AG04450 (cell line): ENCODE data around the gene PTPRB. TPM values are rescaled to one million over a fixed set of nuclear protein-coding genes. Genes with fewer than 3 reads are reported as not detected.

Experiments used
- CTCF ChIA-PET: fragments of 300-600, 350-600 bp; formaldehyde crosslinking; extraction: SDS; loops from one replicate; lab custom pipeline; 2022; ENCODE audit warnings: antibody characterized with exemption, inconsistent platforms; lab: Charles Lee
- POLR2A ChIA-PET: fragments of 350-600 bp; formaldehyde crosslinking; extraction: SDS; loops from one replicate; lab custom pipeline; 2021; ENCODE audit warnings: antibody characterized with exemption, inconsistent platforms; lab: Yijun Ruan, JAX
- DNase-seq: peaks from one replicate; pipeline ENCODE4 v3.0.0-alpha.2; 2011; ENCODE audit warnings: low read depth, low spot score
- H3K27ac ChIP-seq: one replicate; pipeline ENCODE4 v1.5.1; 2012; ENCODE audit warnings: low read depth, low read length, control low read depth
- H3K27me3 ChIP-seq: one replicate; pipeline ENCODE4 v1.6.0; 2012; ENCODE audit warnings: low read length; ENCODE audit not compliant: control insufficient read depth, insufficient read depth
- H3K4me3 ChIP-seq: 2 replicates; pipeline ENCODE4 v1.5.1; 2011; ENCODE audit warnings: mild to moderate bottlenecking, low read depth, low read length, control low read depth
- H3K9me3 ChIP-seq: 2 replicates; pipeline ENCODE4 v1.5.1; 2012; ENCODE audit warnings: low read length; ENCODE audit not compliant: control insufficient read depth, insufficient read depth
- polyA plus RNA-seq: library from polyadenylated mRNA; depleted of rRNA; stranded (reverse); fragments of >200 nt; gene quantifications from 2 replicates; pipeline ENCODE4 v1.2.3, GENCODE V29; 2011
- TF ChIP-seq, protein P1 (sequence below): IDR thresholded peaks from 2 replicates; pipeline ENCODE4 v1.5.1; 2011; ENCODE audit warnings: low read depth, low read length, control low read depth, inconsistent platforms

Gene PTPRB
- polyA plus RNA-seq, 1 experiment = 0.02 TPM

DNA sequence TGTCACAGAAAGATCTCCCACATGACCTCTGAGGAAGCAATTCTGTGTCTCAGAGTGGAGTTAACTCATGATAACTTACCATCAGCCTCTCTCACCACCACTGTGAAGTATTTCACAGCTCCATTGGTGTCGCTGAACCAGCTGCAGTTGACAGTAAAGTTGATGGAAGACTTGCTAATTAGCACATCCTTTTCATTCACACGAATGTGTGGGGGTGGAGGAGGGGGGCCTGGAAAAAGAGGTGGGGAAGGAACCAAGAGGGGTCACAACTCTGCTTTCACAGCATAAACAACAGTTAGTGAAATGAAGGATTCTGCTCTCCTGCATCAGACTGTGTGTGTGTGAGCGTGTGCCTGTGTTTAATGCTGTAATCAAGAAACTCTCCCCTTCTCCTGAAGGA lies 82.1 kb downstream of the PTPRB start:
- Histone ChIP-seq H3K4me3 (no peak overlapping the region), H3K27me3 (no peaks in the 10 kb centered on the region), H3K27ac (no peak overlapping the region), H3K9me3 (no peaks in the 10 kb centered on the region)
- TF ChIP-seq, protein P1, sequence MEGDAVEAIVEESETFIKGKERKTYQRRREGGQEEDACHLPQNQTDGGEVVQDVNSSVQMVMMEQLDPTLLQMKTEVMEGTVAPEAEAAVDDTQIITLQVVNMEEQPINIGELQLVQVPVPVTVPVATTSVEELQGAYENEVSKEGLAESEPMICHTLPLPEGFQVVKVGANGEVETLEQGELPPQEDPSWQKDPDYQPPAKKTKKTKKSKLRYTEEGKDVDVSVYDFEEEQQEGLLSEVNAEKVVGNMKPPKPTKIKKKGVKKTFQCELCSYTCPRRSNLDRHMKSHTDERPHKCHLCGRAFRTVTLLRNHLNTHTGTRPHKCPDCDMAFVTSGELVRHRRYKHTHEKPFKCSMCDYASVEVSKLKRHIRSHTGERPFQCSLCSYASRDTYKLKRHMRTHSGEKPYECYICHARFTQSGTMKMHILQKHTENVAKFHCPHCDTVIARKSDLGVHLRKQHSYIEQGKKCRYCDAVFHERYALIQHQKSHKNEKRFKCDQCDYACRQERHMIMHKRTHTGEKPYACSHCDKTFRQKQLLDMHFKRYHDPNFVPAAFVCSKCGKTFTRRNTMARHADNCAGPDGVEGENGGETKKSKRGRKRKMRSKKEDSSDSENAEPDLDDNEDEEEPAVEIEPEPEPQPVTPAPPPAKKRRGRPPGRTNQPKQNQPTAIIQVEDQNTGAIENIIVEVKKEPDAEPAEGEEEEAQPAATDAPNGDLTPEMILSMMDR = no peak
- no peak for DNase-seq
- CTCF ChIA-PET = interaction anchor here (0.6 to 1.4 kb wide), 2 partner anchors 96 to 675 kb away, joined by 3 read pairs; no protein-coding TSS in a partner anchor
- POLR2A ChIA-PET = no interaction called here

DNA sequence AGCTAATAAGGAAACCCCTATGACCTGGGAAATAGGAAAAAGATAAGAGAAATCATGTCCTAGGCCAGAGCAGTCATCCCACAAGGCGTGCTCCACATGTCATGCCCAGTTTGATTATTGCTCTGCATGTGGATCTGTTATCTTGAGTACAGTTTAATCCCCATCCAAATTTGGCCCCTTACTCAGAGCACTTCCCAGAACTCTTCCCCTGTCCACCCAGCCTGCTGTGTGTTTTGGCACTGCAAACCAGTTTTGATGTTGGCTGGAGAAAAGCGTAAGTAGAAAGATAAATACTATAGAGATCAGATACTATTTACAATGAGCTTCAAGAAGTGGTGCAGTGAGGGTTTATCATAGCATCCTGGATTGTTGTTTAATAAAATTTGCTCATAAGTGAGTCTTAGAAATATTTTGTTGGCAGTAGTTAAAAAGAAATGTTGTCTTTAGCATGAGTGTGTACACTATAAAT lies 83.8 kb downstream of the PTPRB start:
- H3K4me3 ChIP-seq = no peak overlapping the region
- DNase-seq = no peak
- H3K27me3 ChIP-seq = no peaks in the 10 kb centered on the region
- CTCF ChIA-PET = interaction anchor here (1.6 kb wide), 1 partner anchor 23 kb away, joined by 6 read pairs; no protein-coding TSS in a partner anchor
- POLR2A ChIA-PET = no interaction called here
- no peak overlapping the region for H3K27ac ChIP-seq
- H3K9me3 ChIP-seq = no peaks in the 10 kb centered on the region
- TF ChIP-seq, protein P1 = no peak

DNA sequence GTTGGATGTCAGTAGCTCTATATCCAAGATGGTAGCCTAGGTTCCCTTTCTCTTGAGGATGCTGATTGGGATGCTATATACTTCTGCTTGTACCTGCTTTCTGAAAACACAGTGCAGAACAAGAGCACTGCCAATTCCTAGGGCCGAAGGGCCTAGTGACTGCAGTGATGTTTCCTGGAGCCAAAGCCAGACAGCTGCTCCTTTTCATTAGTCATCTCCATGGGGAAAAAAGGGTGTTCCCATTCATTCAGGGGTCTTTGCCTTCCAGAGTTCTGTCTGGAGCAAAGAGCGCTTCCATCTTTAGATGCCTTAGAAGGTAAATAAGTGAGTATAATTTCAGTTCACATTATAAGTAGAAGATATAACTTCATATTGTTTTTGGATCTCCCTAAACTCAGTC lies 85.5 kb downstream of the PTPRB start:
- Histone ChIP-seq H3K27ac (no peak overlapping the region), H3K27me3 (no peaks in the 10 kb centered on the region), H3K4me3 (no peak overlapping the region), H3K9me3 (no peaks in the 10 kb centered on the region)
- CTCF ChIA-PET = interaction anchor here (1.8 kb wide), 1 partner anchor 25 kb away, joined by 4 read pairs; no protein-coding TSS in a partner anchor
- DNase-seq = no peak
- TF ChIP-seq, protein P1 = no peak
- POLR2A ChIA-PET = no interaction called here

DNA sequence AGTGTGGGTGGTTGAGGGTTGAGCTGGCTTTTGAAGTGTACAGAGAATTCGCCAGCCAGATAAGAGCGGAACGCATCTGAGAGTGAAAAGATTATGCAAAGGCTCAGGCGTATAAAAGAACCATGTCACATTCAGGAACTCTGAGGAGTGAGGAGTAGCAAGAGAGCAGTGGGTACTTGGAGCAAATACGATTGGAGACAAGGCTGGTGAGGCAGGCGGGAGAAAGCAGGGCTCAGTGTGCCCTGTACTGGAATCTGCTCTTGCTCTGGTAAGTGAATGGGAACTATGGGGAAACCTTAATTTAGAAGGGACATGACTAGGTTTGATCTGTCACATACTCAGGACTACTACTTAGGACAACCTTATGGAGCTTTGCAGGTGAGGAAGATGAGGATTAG lies 87.0 kb downstream of the PTPRB start:
- no peak for DNase-seq
- POLR2A ChIA-PET = no interaction called here
- Histone ChIP-seq H3K4me3 (no peak overlapping the region), H3K27ac (no peak overlapping the region), H3K27me3 (no peaks in the 10 kb centered on the region), H3K9me3 (no peaks in the 10 kb centered on the region)
- TF ChIP-seq, protein P1 = no peak
- CTCF ChIA-PET = interaction anchor here (1.8 kb wide), 1 partner anchor 27 kb away, joined by 4 read pairs; no protein-coding TSS in a partner anchor

DNA sequence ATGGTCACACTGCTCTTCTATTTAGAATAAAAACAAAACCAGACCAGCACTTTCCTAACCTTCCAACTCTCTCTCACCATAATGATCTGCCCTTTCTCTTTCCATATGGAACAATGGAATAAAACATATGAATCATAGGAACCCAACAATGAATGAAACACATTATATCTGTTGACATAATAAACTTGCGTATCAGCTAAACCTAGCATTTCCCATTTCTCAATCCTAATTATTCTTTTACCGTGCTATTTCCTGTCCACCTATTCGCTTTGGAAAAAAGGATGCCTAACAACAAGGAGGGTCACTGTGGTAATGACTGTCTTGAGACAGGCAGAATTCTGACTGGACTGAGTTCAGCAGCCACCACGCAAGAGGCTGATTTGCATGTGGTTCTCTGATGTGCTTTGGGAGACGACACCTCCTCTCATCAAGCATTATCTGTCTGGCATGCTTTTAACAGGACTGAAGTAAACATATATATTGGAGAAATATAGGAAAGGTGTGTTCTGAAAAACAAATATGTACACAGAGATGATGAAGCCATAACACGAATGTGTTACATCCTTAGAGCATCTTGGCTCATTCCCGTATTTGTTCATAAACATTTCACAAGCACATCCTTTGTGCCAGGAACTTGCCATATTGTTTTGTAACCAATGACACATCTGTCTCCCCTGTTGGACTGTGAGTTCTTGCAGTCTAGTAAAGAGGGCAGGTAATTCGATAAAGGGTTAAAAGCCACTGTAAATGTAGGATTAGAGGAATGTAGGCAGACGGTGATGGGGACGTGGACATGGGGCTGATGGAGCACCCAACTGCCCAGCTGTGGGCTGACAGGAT lies 87.7 kb downstream of the PTPRB start:
- no peak for DNase-seq
- Histone ChIP-seq H3K27me3 (no peaks in the 10 kb centered on the region), H3K27ac (no peak overlapping the region), H3K9me3 (no peaks in the 10 kb centered on the region), H3K4me3 (no peak overlapping the region)
- TF ChIP-seq, protein P1 = no peak
- POLR2A ChIA-PET = no interaction called here
- CTCF ChIA-PET = interaction anchor here (1.8 kb wide), 1 partner anchor 27 kb away, joined by 4 read pairs; no protein-coding TSS in a partner anchor
